ENCODE measurements around the gene TMEM186. TPM values are rescaled to one million over a fixed set of nuclear protein-coding genes. Genes with fewer than 3 reads are reported as not detected.
"Not testable (repeated sequence)": the region's sequence is repeated elsewhere in the genome, so short reads cannot be mapped to it uniquely, and the experiment has no call there.

TMEM186 gene
- total RNA-seq, 1 experiment from 2014 or later, result 12.4 TPM

DNA sequence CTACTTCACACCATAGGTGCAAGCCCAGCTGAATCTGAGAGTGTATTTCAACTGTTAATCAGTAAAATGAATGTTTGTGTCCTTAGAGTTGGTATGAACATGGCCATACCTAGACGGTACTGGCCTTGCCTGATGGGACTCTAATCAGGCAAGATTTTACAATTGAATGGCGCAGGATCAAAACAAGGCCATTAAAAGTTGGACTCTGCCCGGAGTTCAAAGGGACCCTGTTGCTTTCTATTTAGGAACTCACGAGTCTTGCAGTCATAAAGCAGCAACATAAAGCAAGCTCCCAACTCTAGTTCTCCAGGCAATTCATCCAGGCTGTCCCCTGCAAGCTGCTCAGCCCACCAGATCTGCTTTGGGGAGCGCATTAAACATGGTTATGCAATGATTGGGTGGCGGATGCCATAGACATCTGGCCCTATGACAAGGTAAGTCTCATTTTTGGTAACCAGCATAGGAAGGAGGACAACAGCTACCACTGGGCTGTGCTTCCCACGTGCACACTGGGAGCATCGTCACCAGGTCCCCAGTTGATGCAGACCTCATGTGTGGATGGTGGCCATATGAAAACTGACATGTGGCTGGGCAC lies 8.8 kb downstream of the TMEM186 start:
- H3K27me3 ChIP-seq (ENCODE audit: control insufficient read depth, insufficient read depth, low read length), result no peaks in the 10 kb centered on the region
- TF ChIP-seq, protein P1, sequence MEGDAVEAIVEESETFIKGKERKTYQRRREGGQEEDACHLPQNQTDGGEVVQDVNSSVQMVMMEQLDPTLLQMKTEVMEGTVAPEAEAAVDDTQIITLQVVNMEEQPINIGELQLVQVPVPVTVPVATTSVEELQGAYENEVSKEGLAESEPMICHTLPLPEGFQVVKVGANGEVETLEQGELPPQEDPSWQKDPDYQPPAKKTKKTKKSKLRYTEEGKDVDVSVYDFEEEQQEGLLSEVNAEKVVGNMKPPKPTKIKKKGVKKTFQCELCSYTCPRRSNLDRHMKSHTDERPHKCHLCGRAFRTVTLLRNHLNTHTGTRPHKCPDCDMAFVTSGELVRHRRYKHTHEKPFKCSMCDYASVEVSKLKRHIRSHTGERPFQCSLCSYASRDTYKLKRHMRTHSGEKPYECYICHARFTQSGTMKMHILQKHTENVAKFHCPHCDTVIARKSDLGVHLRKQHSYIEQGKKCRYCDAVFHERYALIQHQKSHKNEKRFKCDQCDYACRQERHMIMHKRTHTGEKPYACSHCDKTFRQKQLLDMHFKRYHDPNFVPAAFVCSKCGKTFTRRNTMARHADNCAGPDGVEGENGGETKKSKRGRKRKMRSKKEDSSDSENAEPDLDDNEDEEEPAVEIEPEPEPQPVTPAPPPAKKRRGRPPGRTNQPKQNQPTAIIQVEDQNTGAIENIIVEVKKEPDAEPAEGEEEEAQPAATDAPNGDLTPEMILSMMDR (IDR thresholded peaks at IDR 0.05), result no peak
- TF ChIP-seq, protein P2, sequence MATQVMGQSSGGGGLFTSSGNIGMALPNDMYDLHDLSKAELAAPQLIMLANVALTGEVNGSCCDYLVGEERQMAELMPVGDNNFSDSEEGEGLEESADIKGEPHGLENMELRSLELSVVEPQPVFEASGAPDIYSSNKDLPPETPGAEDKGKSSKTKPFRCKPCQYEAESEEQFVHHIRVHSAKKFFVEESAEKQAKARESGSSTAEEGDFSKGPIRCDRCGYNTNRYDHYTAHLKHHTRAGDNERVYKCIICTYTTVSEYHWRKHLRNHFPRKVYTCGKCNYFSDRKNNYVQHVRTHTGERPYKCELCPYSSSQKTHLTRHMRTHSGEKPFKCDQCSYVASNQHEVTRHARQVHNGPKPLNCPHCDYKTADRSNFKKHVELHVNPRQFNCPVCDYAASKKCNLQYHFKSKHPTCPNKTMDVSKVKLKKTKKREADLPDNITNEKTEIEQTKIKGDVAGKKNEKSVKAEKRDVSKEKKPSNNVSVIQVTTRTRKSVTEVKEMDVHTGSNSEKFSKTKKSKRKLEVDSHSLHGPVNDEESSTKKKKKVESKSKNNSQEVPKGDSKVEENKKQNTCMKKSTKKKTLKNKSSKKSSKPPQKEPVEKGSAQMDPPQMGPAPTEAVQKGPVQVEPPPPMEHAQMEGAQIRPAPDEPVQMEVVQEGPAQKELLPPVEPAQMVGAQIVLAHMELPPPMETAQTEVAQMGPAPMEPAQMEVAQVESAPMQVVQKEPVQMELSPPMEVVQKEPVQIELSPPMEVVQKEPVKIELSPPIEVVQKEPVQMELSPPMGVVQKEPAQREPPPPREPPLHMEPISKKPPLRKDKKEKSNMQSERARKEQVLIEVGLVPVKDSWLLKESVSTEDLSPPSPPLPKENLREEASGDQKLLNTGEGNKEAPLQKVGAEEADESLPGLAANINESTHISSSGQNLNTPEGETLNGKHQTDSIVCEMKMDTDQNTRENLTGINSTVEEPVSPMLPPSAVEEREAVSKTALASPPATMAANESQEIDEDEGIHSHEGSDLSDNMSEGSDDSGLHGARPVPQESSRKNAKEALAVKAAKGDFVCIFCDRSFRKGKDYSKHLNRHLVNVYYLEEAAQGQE (IDR thresholded peaks at IDR 0.05; ENCODE audit: insufficient read depth in 1 of 2, low read depth in 2 of 2, low read length in 1 of 2), result no peak
- no peak for TF ChIP-seq POLR2AphosphoS5 (IDR thresholded peaks at IDR 0.05; ENCODE audit: low read depth, low read length)
- TF ChIP-seq SIN3A (IDR thresholded peaks at IDR 0.05; ENCODE audit: borderline replicate concordance, insufficient read depth, low read depth, low read length), result no peak
- POLR2A ChIA-PET, result no interaction called here
- H3K4me3 ChIP-seq (ENCODE audit: low read depth in 2 of 2, low read length in 2 of 2), result no peak overlapping the region
- H3K36me3 ChIP-seq (ENCODE audit: control insufficient read depth, insufficient read depth, low read length), result no peaks in the 10 kb centered on the region
- in situ Hi-C loops (cut with HindIII; ENCODE audit: low pct_unique_long_range_greater_than_20kb, low sequenced_read_pairs), result no loop called here
- intact Hi-C loops (cut with micrococcal nuclease; ENCODE audit: unreplicated experiment), result no loop called here
- H3K4me1 ChIP-seq (ENCODE audit: control insufficient read depth, insufficient read depth, low read length), result no peaks in the 10 kb centered on the region
- ATAC-seq (no peak), DNase-seq (ENCODE audit: low read depth, low spot score) (no peak)
- no TSS peak for BruUV-seq (replicated peaks)
- no peaks in the 10 kb centered on the region for H3K9me3 ChIP-seq (ENCODE audit: control insufficient read depth, insufficient read depth, low read depth, low read length)
- CTCF ChIA-PET, result no interaction called here
- no peak overlapping the region for H3K27ac ChIP-seq (ENCODE audit: low read length)

DNA sequence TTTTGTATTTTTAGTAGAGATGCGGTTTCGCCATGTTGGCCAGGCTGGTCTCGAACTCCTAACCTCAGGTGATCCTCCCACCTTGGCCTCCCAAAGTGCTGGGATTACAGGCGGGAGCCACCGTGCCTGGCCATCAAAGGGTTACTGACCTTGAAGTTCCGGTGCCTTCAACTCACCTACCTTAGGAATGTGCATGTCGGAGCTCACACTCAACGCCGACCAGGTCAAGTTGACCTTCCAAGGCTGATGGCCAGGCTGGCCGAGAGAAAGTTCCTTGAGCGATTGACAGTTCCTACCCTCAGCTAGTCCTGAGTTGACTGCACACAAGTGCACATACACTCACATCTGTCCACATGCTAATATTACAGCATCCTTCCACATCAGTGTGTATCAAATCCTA lies 11.1 kb downstream of the TMEM186 start:
- CTCF ChIA-PET, result interaction anchor here (0.5 kb wide), 1 partner anchor 191 kb away, joined by 3 read pairs; no protein-coding TSS in a partner anchor
- intact Hi-C loops (cut with micrococcal nuclease; ENCODE audit: unreplicated experiment); H3K4me1 ChIP-seq (ENCODE audit: control insufficient read depth, insufficient read depth, low read length); H3K27ac ChIP-seq (ENCODE audit: low read length); POLR2A ChIA-PET; ATAC-seq; BruUV-seq (replicated peaks); in situ Hi-C loops (cut with HindIII; ENCODE audit: low pct_unique_long_range_greater_than_20kb, low sequenced_read_pairs); H3K4me3 ChIP-seq (ENCODE audit: low read depth in 2 of 2, low read length in 2 of 2); DNase-seq (ENCODE audit: low read depth, low spot score); H3K9me3 ChIP-seq (ENCODE audit: control insufficient read depth, insufficient read depth, low read depth, low read length); H3K27me3 ChIP-seq (ENCODE audit: control insufficient read depth, insufficient read depth, low read length); H3K36me3 ChIP-seq (ENCODE audit: control insufficient read depth, insufficient read depth, low read length): not testable (repeated sequence)

DNA sequence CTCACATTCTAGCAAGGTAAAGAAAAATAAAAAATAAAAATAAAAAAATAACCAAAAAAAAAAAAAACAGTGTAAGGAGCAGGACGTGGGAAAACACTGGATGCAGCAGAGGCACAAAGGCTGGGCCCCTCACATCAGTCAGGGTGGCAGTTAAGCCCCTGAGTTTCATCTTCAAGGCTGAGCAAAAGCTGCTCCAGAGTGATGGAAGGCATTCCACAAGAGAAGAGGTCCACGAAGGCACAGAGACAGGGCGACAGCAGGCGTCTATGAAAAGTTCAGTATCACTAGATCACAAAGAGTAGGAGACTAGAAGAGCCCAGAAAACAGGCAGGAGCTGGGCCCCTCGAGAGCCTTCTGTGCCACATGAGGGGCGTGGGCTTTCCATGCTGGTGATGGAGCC lies 12.0 kb downstream of the TMEM186 start:
- H3K4me3 ChIP-seq (ENCODE audit: low read depth in 2 of 2, low read length in 2 of 2), result no peak overlapping the region
- TF ChIP-seq POLR2AphosphoS5 (IDR thresholded peaks at IDR 0.05; ENCODE audit: low read depth, low read length), result no peak
- TF ChIP-seq, protein P2 (IDR thresholded peaks at IDR 0.05; ENCODE audit: insufficient read depth in 1 of 2, low read depth in 2 of 2, low read length in 1 of 2), result no peak
- no peak for TF ChIP-seq SIN3A (IDR thresholded peaks at IDR 0.05; ENCODE audit: borderline replicate concordance, insufficient read depth, low read depth, low read length)
- TF ChIP-seq, protein P1 (IDR thresholded peaks at IDR 0.05), result no peak
- no peak for TF ChIP-seq TCF7L2 (IDR thresholded peaks at IDR 0.05; ENCODE audit: low read depth, low read length)
- ATAC-seq, result no peak
- intact Hi-C loops (cut with micrococcal nuclease; ENCODE audit: unreplicated experiment) (no loop called here), in situ Hi-C loops (cut with HindIII; ENCODE audit: low pct_unique_long_range_greater_than_20kb, low sequenced_read_pairs) (no loop called here)
- no peak overlapping the region for H3K27ac ChIP-seq (ENCODE audit: low read length)
- ChIA-PET CTCF (interaction anchor here (0.6 to 1.1 kb wide), 2 partner anchors 11 to 18 kb away, joined by 3 read pairs; no protein-coding TSS in a partner anchor), POLR2A (interaction anchor here (0.6 kb wide), 2 partner anchors 89 to 1085 kb away, joined by 5 to 6 read pairs; no protein-coding TSS in a partner anchor)
- H3K36me3 ChIP-seq (ENCODE audit: control insufficient read depth, insufficient read depth, low read length), result no peaks in the 10 kb centered on the region
- H3K9me3 ChIP-seq (ENCODE audit: control insufficient read depth, insufficient read depth, low read depth, low read length), result no peaks in the 10 kb centered on the region
- DNase-seq (ENCODE audit: low read depth, low spot score), result no peak
- H3K27me3 ChIP-seq (ENCODE audit: control insufficient read depth, insufficient read depth, low read length), result no peaks in the 10 kb centered on the region
- BruUV-seq (replicated peaks), result no TSS peak
- no peaks in the 10 kb centered on the region for H3K4me1 ChIP-seq (ENCODE audit: control insufficient read depth, insufficient read depth, low read length)
